Fibroblast of lung (primary cell): Measurements from ENCODE around the gene SAMSN1. TPM values are rescaled to one million over a fixed set of nuclear protein-coding genes. Genes with fewer than 3 reads are reported as not detected.

Source experiments
- DNase-seq, 2 donors: peaks; one replicate each; pipeline versions ENCODE4 v3.0.0 to v3.0.0-alpha.2; 2010; ENCODE audit warnings: low read depth in 2 of 2
- H2AFZ ChIP-seq: 2 replicates; pipeline ENCODE4 v1.5.1; 2012; ENCODE audit warnings: low read length, control low read depth, inconsistent platforms
- H3K27ac ChIP-seq: 2 replicates; pipeline ENCODE4 v1.5.1; 2011; ENCODE audit warnings: low read length, control low read depth; ENCODE audit not compliant: insufficient read depth
- H3K27me3 ChIP-seq: 2 replicates; pipeline ENCODE4 v1.5.1; 2011; ENCODE audit warnings: mild to moderate bottlenecking, low read length; ENCODE audit not compliant: control insufficient read depth, insufficient read depth
- H3K36me3 ChIP-seq: 2 replicates; pipeline ENCODE4 v1.5.1; 2011; ENCODE audit warnings: low read length; ENCODE audit not compliant: control insufficient read depth, insufficient read depth
- H3K4me1 ChIP-seq: 2 replicates; pipeline ENCODE4 v1.5.1; 2011; ENCODE audit warnings: low read length; ENCODE audit not compliant: control insufficient read depth, insufficient read depth; ENCODE audit errors: extremely low read depth
- H3K4me2 ChIP-seq: 2 replicates; pipeline ENCODE4 v1.5.1; 2011; ENCODE audit warnings: low read length, control low read depth; ENCODE audit not compliant: insufficient read depth; ENCODE audit errors: extremely low read depth
- H3K4me3 ChIP-seq, 4 experiments: fragments of 200-600 bp in 1 of 4; sonication (generic) in 1 of 4; replicated peaks in 1 of 4; 2 replicates each; pipeline ENCODE4 v1.5.1; 2011 to 2016; ENCODE audit warnings: low read length in 4 of 4, low read depth in 3 of 4, mild to moderate bottlenecking in 3 of 4, control low read depth in 2 of 4, inconsistent platforms in 1 of 4, mixed read lengths in 1 of 4; ENCODE audit not compliant: insufficient read depth in 1 of 4; ENCODE audit errors: control extremely low read depth in 1 of 4
- H3K79me2 ChIP-seq: 2 replicates; pipeline ENCODE4 v1.5.1; 2012; ENCODE audit warnings: mild to moderate bottlenecking, low read length, inconsistent platforms; ENCODE audit not compliant: control insufficient read depth, insufficient read depth
- H3K9ac ChIP-seq: 2 replicates; pipeline ENCODE4 v1.5.1; 2011; ENCODE audit warnings: mild to moderate bottlenecking, low read length, control low read depth; ENCODE audit not compliant: insufficient read depth
- H3K9me3 ChIP-seq: 2 replicates; pipeline ENCODE4 v1.5.1; 2012; ENCODE audit warnings: low read depth, low read length; ENCODE audit not compliant: control insufficient read depth, insufficient read depth
- H4K20me1 ChIP-seq: 2 replicates; pipeline ENCODE4 v1.5.1; 2011; ENCODE audit warnings: low read length; ENCODE audit not compliant: control insufficient read depth, insufficient read depth; ENCODE audit errors: extremely low read depth
- EZH2 ChIP-seq: IDR thresholded peaks from 2 replicates; pipeline ENCODE4 v1.5.1; 2012; ENCODE audit warnings: low read length, control low read depth, mild to moderate bottlenecking; ENCODE audit errors: missing control alignments
- polyA plus RNA-seq, 2 donors: library from polyadenylated mRNA; depleted of rRNA in 1 of 2; stranded (reverse) in 1 of 2; unstranded in 1 of 2; fragments of >200 nt; gene quantifications; 2 replicates each; pipeline ENCODE4 v1.2.1, GENCODE V29; 2011 to 2012; ENCODE audit warnings: missing spikeins in 1 of 2
- total RNA-seq: library from RNA; depleted of rRNA; stranded (reverse); fragments of >200 nt; gene quantifications from 2 replicates; pipeline ENCODE4 v1.2.1, GENCODE V29; 2014
- TF ChIP-seq, protein P1 (sequence below), 2 donors: IDR thresholded peaks in 1 of 2; conservative IDR thresholded peaks in 1 of 2; 1 replicate in 1 of 2; 2 replicates in 1 of 2; pipeline ENCODE4 v1.5.1; 2011 to 2012; ENCODE audit warnings: low read length in 2 of 2, control low read depth in 1 of 2, inconsistent platforms in 1 of 2, low read depth in 1 of 2, mild to moderate bottlenecking in 1 of 2

Gene SAMSN1
- total and polyA plus RNA-seq, 2 donors (not counting 1 experiment from before 2014, with no cell fraction given): not detected

DNA sequence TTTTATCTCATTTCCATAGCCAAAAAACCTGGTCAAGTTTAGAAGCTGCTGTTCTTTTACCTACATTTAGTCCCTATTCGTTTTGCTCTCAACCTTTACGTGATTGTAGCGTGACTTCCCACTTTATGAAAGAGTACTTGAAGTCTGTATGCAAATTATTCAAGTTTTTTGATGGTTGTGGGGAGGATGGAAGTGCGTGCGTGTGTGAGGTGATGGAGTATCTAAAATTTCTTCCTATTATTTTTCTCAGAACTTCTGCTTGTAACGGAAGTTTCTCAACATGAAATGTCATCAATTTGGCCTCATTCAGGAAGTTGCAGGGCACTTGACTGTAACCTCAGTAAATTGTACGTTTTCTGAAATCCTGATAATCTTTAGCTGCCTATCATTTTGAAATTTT, 64.0 kb downstream of the SAMSN1 start:
- Histone ChIP-seq H3K9ac (no peak overlapping the region), H3K4me1 (no peaks in the 10 kb centered on the region), H3K4me3 (no peak overlapping the region), H2AFZ (no peak overlapping the region), H3K27me3 (no peaks in the 10 kb centered on the region), H3K79me2 (no peaks in the 10 kb centered on the region), H3K27ac (no peak overlapping the region), H3K9me3 (no peaks in the 10 kb centered on the region), H4K20me1 (no peaks in the 10 kb centered on the region), H3K36me3 (no peaks in the 10 kb centered on the region), H3K4me2 (no peak overlapping the region)
- DNase-seq: no peak
- TF ChIP-seq, protein P1, sequence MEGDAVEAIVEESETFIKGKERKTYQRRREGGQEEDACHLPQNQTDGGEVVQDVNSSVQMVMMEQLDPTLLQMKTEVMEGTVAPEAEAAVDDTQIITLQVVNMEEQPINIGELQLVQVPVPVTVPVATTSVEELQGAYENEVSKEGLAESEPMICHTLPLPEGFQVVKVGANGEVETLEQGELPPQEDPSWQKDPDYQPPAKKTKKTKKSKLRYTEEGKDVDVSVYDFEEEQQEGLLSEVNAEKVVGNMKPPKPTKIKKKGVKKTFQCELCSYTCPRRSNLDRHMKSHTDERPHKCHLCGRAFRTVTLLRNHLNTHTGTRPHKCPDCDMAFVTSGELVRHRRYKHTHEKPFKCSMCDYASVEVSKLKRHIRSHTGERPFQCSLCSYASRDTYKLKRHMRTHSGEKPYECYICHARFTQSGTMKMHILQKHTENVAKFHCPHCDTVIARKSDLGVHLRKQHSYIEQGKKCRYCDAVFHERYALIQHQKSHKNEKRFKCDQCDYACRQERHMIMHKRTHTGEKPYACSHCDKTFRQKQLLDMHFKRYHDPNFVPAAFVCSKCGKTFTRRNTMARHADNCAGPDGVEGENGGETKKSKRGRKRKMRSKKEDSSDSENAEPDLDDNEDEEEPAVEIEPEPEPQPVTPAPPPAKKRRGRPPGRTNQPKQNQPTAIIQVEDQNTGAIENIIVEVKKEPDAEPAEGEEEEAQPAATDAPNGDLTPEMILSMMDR (conservative IDR thresholded peaks at IDR 0.05 in 1 of 2, IDR thresholded peaks at IDR 0.05 in 1 of 2; ENCODE audit: low read depth in 1 of 2, low read length in 2 of 2): no peak
- no peak for TF ChIP-seq EZH2

DNA sequence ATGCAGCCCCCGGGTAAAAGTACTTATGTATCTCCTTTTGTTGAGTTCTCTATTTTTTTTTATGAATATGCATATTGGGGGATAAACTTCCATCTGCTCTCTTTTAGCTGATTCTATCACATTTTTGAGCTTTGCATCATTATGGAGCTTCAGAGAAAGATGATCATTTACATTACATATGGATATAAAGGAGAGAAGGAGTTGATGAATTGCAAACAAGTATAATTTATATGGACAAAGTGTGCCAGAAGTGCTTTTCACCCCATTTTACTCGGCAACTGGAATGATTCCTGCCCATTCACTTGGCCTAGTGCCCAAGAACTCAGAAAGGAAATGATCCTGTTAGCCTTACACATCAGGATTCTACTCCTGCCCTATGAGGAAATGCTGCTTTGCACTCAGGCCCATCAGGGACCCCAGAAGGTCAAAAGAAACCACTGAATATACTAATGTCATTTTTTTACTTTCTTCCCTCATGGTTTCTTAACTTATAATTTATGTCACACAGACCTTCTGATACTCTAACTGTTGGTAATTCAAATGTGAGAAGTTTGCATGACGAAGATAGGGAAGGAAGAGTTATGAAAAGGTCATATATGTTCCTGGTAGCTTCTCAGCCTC, 65.6 kb downstream of the SAMSN1 start:
- H3K27ac ChIP-seq: no peak overlapping the region
- no peaks in the 10 kb centered on the region for H3K36me3 ChIP-seq
- TF ChIP-seq, protein P1 (conservative IDR thresholded peaks at IDR 0.05 in 1 of 2, IDR thresholded peaks at IDR 0.05 in 1 of 2; ENCODE audit: low read depth in 1 of 2, low read length in 2 of 2): no peak
- TF ChIP-seq EZH2: no peak
- H3K27me3 ChIP-seq: no peaks in the 10 kb centered on the region
- H3K9ac ChIP-seq: no peak overlapping the region
- no peaks in the 10 kb centered on the region for H3K4me1 ChIP-seq
- H3K4me3 ChIP-seq: no peak overlapping the region
- no peak for DNase-seq
- no peaks in the 10 kb centered on the region for H3K79me2 ChIP-seq
- no peaks in the 10 kb centered on the region for H4K20me1 ChIP-seq
- H3K4me2 ChIP-seq: no peak overlapping the region
- H2AFZ ChIP-seq: no peak overlapping the region
- no peaks in the 10 kb centered on the region for H3K9me3 ChIP-seq

DNA sequence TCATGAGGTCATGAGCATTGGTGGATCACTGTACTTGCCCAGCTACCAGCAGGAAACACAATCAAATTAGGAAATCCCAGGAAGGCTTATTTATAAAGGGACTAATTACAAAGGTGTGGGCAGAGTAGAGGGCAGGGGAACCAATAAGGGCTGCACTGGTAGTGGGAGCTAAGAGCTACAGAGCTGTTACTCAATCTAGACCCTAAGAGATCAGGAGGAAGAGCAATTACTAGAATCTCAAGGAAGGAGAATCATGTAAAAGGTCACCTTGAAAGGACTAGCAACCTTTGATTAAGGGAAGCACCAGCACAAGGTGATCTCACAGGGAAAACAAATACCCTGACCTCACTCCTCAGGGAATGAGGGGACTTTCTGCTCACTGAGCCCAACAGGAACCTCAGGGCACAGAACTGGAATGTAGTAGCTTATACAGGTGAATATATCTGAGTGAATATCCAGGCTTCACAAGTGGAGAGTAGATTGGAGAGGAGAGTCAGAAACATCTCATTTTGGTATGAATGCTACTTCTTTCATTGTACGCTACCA, 66.8 kb downstream of the SAMSN1 start:
- Histone ChIP-seq H3K27me3 (no peaks in the 10 kb centered on the region), H3K9ac (no peak overlapping the region), H3K4me2 (no peak overlapping the region), H3K36me3 (no peaks in the 10 kb centered on the region), H3K4me3 (no peak overlapping the region), H3K9me3 (no peaks in the 10 kb centered on the region), H3K79me2 (no peaks in the 10 kb centered on the region), H4K20me1 (no peaks in the 10 kb centered on the region), H3K27ac (no peak overlapping the region), H3K4me1 (no peaks in the 10 kb centered on the region), H2AFZ (no peak overlapping the region)
- TF ChIP-seq, protein P1 (conservative IDR thresholded peaks at IDR 0.05 in 1 of 2, IDR thresholded peaks at IDR 0.05 in 1 of 2; ENCODE audit: low read depth in 1 of 2, low read length in 2 of 2): no peak
- TF ChIP-seq EZH2: no peak
- DNase-seq: no peak
